HepG2 (cell line): ENCODE results near the gene ARHGAP26. TPM values are rescaled to one million over a fixed set of nuclear protein-coding genes. Genes with fewer than 3 reads are reported as not detected.

ENCODE experiments used
- ATAC-seq: fragments of 200-7000 bp; cut with Tn5 transposase; 3 replicates; pipeline ENCODE4 v1.9.1; 2020; ENCODE audit warnings: mild to moderate bottlenecking, moderate library complexity
- BruUV-seq: library from RNA; stranded (reverse); fragments of 400-500 nt; replicated peaks from 2 replicates; lab custom pipeline; 2021; lab: Mats Ljungman, UMichigan
- CTCF ChIA-PET: fragments of 300-600 bp; formaldehyde crosslinking; extraction: SDS; loops from one replicate; lab custom pipeline; 2021; ENCODE audit warnings: low total read pairs, inconsistent platforms, low intra/inter-chr PET ratio; lab: Yijun Ruan, JAX
- POLR2A ChIA-PET: fragments of 350-600 bp; sonication (Branson Sonifier 250); formaldehyde crosslinking; loops from one replicate; lab custom pipeline; 2020; ENCODE audit warnings: antibody characterized with exemption, inconsistent platforms; lab: Yijun Ruan, JAX
- DNase-seq: peaks from one replicate; pipeline ENCODE4 v3.0.0-alpha.2; 2015; ENCODE audit warnings: low spot score
- FAIRE-seq: peaks from 3 replicates; lab custom pipeline; 2011; peaks lifted over from hg19 to GRCh38; lab: Jason Lieb, UNC
- H2AFZ ChIP-seq: one replicate; pipeline ENCODE4 v1.6.1; 2011; ENCODE audit warnings: low read length, inconsistent platforms
- H3K27ac ChIP-seq: fragments of 300-600 bp; 3 replicates; pipeline ENCODE4 v1.8.0; 2011; ENCODE audit warnings: mixed run types, mild to moderate bottlenecking, mixed read lengths, low read length, inconsistent platforms; ENCODE audit not compliant: insufficient read depth; ENCODE audit errors: extremely low read length
- H3K27me3 ChIP-seq, 2 experiments: fragments of 200-600 bp in 1 of 2; 2 replicates in 1 of 2; 3 replicates in 1 of 2; pipeline versions ENCODE4 v1.6.0 to v1.8.0; 2011; ENCODE audit warnings: low read length in 2 of 2, mild to moderate bottlenecking in 2 of 2, moderate library complexity in 2 of 2, inconsistent platforms in 1 of 2; ENCODE audit not compliant: insufficient read depth in 2 of 2, control insufficient read depth in 1 of 2
- H3K36me3 ChIP-seq, 2 experiments: fragments of 200-600 bp in 1 of 2; replicated peaks in 1 of 2; 2 replicates in 1 of 2; 3 replicates in 1 of 2; pipeline versions ENCODE4 v1.5.1 to v1.8.0; 2011; ENCODE audit warnings: low read length in 2 of 2, inconsistent platforms in 1 of 2; ENCODE audit not compliant: insufficient read depth in 2 of 2, control insufficient read depth in 1 of 2
- H3K4me1 ChIP-seq: 2 replicates; pipeline ENCODE4 v1.5.1; 2012; ENCODE audit warnings: low read length, inconsistent platforms; ENCODE audit not compliant: insufficient read depth
- H3K4me2 ChIP-seq: 2 replicates; pipeline ENCODE4 v1.6.0; 2011; ENCODE audit warnings: low read depth, low read length, inconsistent platforms
- H3K4me3 ChIP-seq, 3 experiments: fragments of 200-600 bp in 1 of 3; sonication (generic), shearing (Covaris generic) in 1 of 3; replicated peaks in 1 of 3; 2 replicates each; pipeline ENCODE4 v1.5.1; 2011 to 2016; ENCODE audit warnings: low read length in 3 of 3, inconsistent platforms in 2 of 3, low read depth in 2 of 3, mild to moderate bottlenecking in 2 of 3, control low read depth in 1 of 3, mixed read lengths in 1 of 3; ENCODE audit not compliant: insufficient read depth in 1 of 3
- H3K79me2 ChIP-seq: one replicate; pipeline ENCODE4 v1.6.1; 2011; ENCODE audit warnings: low read length, inconsistent platforms; ENCODE audit not compliant: insufficient read depth
- H3K9ac ChIP-seq: 2 replicates; pipeline ENCODE4 v1.6.0; 2011; ENCODE audit warnings: mild to moderate bottlenecking, low read depth, low read length, inconsistent platforms; ENCODE audit not compliant: insufficient read depth
- H3K9me3 ChIP-seq: 2 replicates; pipeline ENCODE4 v1.5.1; 2012; ENCODE audit warnings: mild to moderate bottlenecking, low read length
- H4K20me1 ChIP-seq: 2 replicates; pipeline ENCODE4 v1.6.0; 2011; ENCODE audit warnings: inconsistent platforms, mild to moderate bottlenecking, low read length, moderate library complexity; ENCODE audit not compliant: insufficient read depth
- AGO2 ChIP-seq: fragments of 200-400 bp; formaldehyde crosslinking; optimal IDR thresholded peaks from 2 replicates; pipeline ENCODE3; 2017; ENCODE audit warnings: mild to moderate bottlenecking, low read depth, low read length, moderate library complexity
- SPEN ChIP-seq: sonication (generic); formaldehyde crosslinking; IDR thresholded peaks from 2 replicates; pipeline ENCODE4 v1.5.1; 2020; ENCODE audit warnings: low read depth, mild to moderate bottlenecking, missing genetic modification reagents
- ZHX1 ChIP-seq: sonication (generic); formaldehyde crosslinking; IDR thresholded peaks from 2 replicates; pipeline ENCODE4 v1.8.1; 2022; ENCODE audit warnings: low read depth, mild to moderate bottlenecking, missing genetic modification reagents
- ZNF24 ChIP-seq: fragments of 450-650 bp; IDR thresholded peaks from 2 replicates; pipeline ENCODE4 v1.6.1; 2017; ENCODE audit warnings: antibody characterized with exemption, mild to moderate bottlenecking
- ZNF776 ChIP-seq: sonication (generic); formaldehyde crosslinking; IDR thresholded peaks from 2 replicates; pipeline ENCODE4 v1.4.0; 2020; ENCODE audit warnings: mild to moderate bottlenecking, missing genetic modification reagents
- WGBS: methylation state at CpG from one replicate; pipeline ENCODE4 v1.1.6; 2017; ENCODE audit warnings: low lambda C conversion rate; 5-methylcytosine and 5-hydroxymethylcytosine counted together
- in situ Hi-C: cut with HindIII; loops from 2 replicates; pipeline ENCODE4 v1.10.0; 2017; ENCODE audit warnings: low pct_unique_long_range_greater_than_20kb; ENCODE audit not compliant: extremely low pct_ligation_motif_present
- intact Hi-C: fragments of 100-400 bp; cut with micrococcal nuclease; formaldehyde crosslinking; loops from one replicate; pipeline ENCODE4 v1.10.0; 2022; ENCODE audit not compliant: unreplicated experiment
- polyA plus RNA-seq, 8 experiments: library from polyadenylated mRNA; depleted of rRNA in 3 of 8; stranded (reverse) in 7 of 8; unstranded in 1 of 8; fragments of >200 nt; fragmentation: Illumina TruSeq in 4 of 8; extraction: Trizol in 4 of 8; gene quantifications; 2 replicates each; pipeline versions ENCODE4 v1.2.1 to v1.2.3, GENCODE V29; 2011 to 2016; ENCODE audit warnings: low read depth in 4 of 8, missing spikeins in 1 of 8, mixed read lengths in 1 of 8; ENCODE audit not compliant: insufficient read depth in 1 of 8
- total RNA-seq, 5 experiments: library from RNA; depleted of rRNA; stranded (reverse); fragments of >200 nt; fragmentation: Illumina TruSeq; extraction: Trizol; gene quantifications; 2 replicates each; pipeline ENCODE4 v1.2.3, GENCODE V29; 2016; ENCODE audit warnings: low read depth in 1 of 5
- TF ChIP-seq, protein P1 (sequence below), 2 experiments: sonication (generic) in 1 of 2; formaldehyde crosslinking in 1 of 2; IDR thresholded peaks; 2 replicates each; pipeline versions ENCODE4 v1.4.0 to v1.6.1; 2016 to 2020; ENCODE audit warnings: borderline replicate concordance in 1 of 2, low read depth in 1 of 2, mild to moderate bottlenecking in 1 of 2, missing genetic modification reagents in 1 of 2

The ARHGAP26 gene
- total and polyA plus RNA-seq, 2 of the 13 experiments (the other 11 are each of a cell fraction or from before 2014, with no cell fraction given), result 9.6 to 18.2 TPM

DNA sequence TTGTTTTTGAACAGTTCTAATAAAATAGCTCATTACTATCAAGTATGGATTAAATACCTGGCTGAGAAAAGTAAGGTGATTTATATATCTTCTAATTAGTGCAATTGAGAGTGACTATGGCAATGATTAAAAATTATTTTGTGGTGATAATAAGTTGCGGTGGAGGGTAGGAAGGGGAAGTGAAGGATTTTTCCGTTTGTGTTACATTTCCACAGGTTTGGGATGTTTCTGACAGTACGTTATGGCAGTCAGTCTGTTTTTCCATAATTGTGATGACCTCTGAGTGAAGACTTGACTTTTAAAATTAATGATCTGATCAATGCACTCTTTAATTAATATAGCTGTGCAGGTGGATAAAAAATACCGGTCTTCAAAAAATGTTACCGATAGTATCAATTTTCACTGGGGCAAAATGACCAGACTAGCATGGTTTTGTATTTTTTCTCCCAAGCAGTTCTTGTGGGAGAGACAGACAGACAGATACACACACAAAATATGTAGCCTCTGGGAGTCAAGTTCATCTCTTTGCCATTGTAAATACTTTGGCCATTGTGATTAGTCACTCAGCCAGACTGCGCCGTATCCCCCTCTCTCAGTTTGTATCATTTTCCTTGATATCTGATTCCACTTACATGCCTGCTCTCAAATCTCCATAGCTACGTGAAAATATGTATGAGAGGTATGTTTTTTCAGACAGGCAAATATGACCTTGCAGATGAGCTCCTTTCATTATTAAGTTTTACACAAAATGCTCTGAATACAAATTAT is 60.2 kb downstream of the ARHGAP26 start:
- intact Hi-C loops, result loop anchor here (5.0 kb wide), 1 partner anchor 37 kb away; no protein-coding TSS in a partner anchor
- no peak overlapping the region for H2AFZ ChIP-seq
- H3K4me2 ChIP-seq, result no peak overlapping the region
- CTCF ChIA-PET, result no interaction called here
- 87% methylated on average over 8 of the region's 8 CpGs for WGBS
- H3K36me3 ChIP-seq, result no peaks in the 10 kb centered on the region
- in situ Hi-C loops, result no loop called here
- no peaks in the 10 kb centered on the region for H3K9me3 ChIP-seq
- H3K27me3 ChIP-seq, result no peaks in the 10 kb centered on the region
- no peak overlapping the region for H3K9ac ChIP-seq
- no peak for DNase-seq
- H3K4me1 ChIP-seq, result peaks cover 97% of the 10 kb centered on the region
- BruUV-seq, result no TSS peak
- FAIRE-seq, result no peak
- TF ChIP-seq AGO2, result no peak
- no peak for TF ChIP-seq ZHX1 (CRISPR knock-in tag)
- TF ChIP-seq ZNF24, result no peak
- TF ChIP-seq, protein P1, sequence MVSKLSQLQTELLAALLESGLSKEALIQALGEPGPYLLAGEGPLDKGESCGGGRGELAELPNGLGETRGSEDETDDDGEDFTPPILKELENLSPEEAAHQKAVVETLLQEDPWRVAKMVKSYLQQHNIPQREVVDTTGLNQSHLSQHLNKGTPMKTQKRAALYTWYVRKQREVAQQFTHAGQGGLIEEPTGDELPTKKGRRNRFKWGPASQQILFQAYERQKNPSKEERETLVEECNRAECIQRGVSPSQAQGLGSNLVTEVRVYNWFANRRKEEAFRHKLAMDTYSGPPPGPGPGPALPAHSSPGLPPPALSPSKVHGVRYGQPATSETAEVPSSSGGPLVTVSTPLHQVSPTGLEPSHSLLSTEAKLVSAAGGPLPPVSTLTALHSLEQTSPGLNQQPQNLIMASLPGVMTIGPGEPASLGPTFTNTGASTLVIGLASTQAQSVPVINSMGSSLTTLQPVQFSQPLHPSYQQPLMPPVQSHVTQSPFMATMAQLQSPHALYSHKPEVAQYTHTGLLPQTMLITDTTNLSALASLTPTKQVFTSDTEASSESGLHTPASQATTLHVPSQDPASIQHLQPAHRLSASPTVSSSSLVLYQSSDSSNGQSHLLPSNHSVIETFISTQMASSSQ (IDR thresholded peaks at IDR 0.05; ENCODE audit: low read depth), result no peak
- TF ChIP-seq, protein P1 (CRISPR knock-in tag; IDR thresholded peaks at IDR 0.05; ENCODE audit: borderline replicate concordance), result no peak
- TF ChIP-seq ZNF776 (CRISPR knock-in tag), result no peak
- TF ChIP-seq SPEN, result no peak
- TF ChIP-seq, all 625 proteins: peak for 0
- Histone ChIP-seq H3K27ac (no peak overlapping the region), H3K79me2 (peaks cover 22% of the 10 kb centered on the region), H3K4me3 (no peak overlapping the region), H4K20me1 (no peaks in the 10 kb centered on the region)
- POLR2A ChIA-PET, result interaction anchor here (5.0 kb wide), 1 partner anchor 8 kb away, joined by 54 read pairs; no protein-coding TSS in a partner anchor
- ATAC-seq, result no peak
